Upper lobe of left lung (tissue), 6 donors: ENCODE measurements around the gene MTHFD1L. TPM values are rescaled to one million over a fixed set of nuclear protein-coding genes. Genes with fewer than 3 reads are reported as not detected.

ENCODE experiments used
- ATAC-seq, 2 donors: fragments of 200-7000 bp; cut with Tn5 transposase; one replicate each; pipeline ENCODE4 v1.9.1; 2022; ENCODE audit warnings: mild to moderate bottlenecking in 2 of 2, moderate library complexity in 2 of 2; ENCODE audit not compliant: low FRiP score in 2 of 2
- DNase-seq, 2 donors: peaks; one replicate each; pipeline ENCODE4 v3.0.0-alpha.2; 2019 to 2020
- H3K27ac ChIP-seq, 4 donors: fragments of 200-600 bp; sonication (generic); one replicate each; pipeline ENCODE4 v1.5.1; 2016 to 2019
- H3K27me3 ChIP-seq, 4 donors: fragments of 200-600 bp; sonication (generic); one replicate each; pipeline ENCODE4 v1.5.1; 2017 to 2019
- H3K36me3 ChIP-seq, 4 donors: fragments of 200-600 bp; sonication (generic); one replicate each; pipeline ENCODE4 v1.5.1; 2016 to 2019
- H3K4me1 ChIP-seq, 4 donors: fragments of 200-600 bp; sonication (generic); one replicate each; pipeline ENCODE4 v1.5.1; 2018 to 2019
- H3K4me3 ChIP-seq, 4 donors: fragments of 200-600 bp; sonication (generic); one replicate each; pipeline ENCODE4 v1.5.1; 2017 to 2019; ENCODE audit warnings: mild to moderate bottlenecking in 2 of 4, moderate library complexity in 1 of 4
- H3K9me3 ChIP-seq, 4 donors: fragments of 200-600 bp; sonication (generic); one replicate each; pipeline ENCODE4 v1.5.1; 2018 to 2019
- CTCF ChIP-seq, 6 experiments: fragments of 450-650 bp in 4 of 6; fragments of 200-600 bp in 2 of 6; sonication (generic) in 2 of 6; IDR thresholded peaks; one replicate each; pipeline ENCODE4 v1.5.1; 2016 to 2019; ENCODE audit warnings: antibody characterized with exemption in 6 of 6
- EP300 ChIP-seq, 4 donors: sonication (generic); formaldehyde crosslinking; IDR thresholded peaks; one replicate each; pipeline ENCODE4 v1.5.1; 2017; ENCODE audit warnings: antibody characterized with exemption in 4 of 4, control low read depth in 2 of 4
- POLR2A ChIP-seq, 4 donors: fragments of 450-650 bp; IDR thresholded peaks; one replicate each; pipeline ENCODE4 v1.5.1; 2016 to 2017; ENCODE audit warnings: antibody characterized with exemption in 4 of 4, mild to moderate bottlenecking in 2 of 4
- POLR2AphosphoS5 ChIP-seq, 2 donors: sonication (generic); formaldehyde crosslinking; IDR thresholded peaks; one replicate each; pipeline ENCODE4 v1.5.1; 2017; ENCODE audit warnings: antibody characterized with exemption in 2 of 2
- WGBS, 2 donors: methylation state at CpG; one replicate each; pipeline ENCODE4 v1.1.5; 2017 to 2018; 5-methylcytosine and 5-hydroxymethylcytosine counted together
- total RNA-seq, 6 donors: library from RNA; depleted of rRNA in 4 of 6; stranded (reverse); fragments of >200 nt in 4 of 6; gene quantifications; one replicate each; pipeline versions ENCODE4 v1.1.0 to v1.2.1, GENCODE V29; 2016 to 2021
- donor health status: DM: no; HTN: no; CAD: no; lungs with moderate emphysema.
- donor health status: DM: no; HTN: yes; CAD: no; lungs with severe emphysema.

Gene MTHFD1L
- total RNA-seq, 6 donors from 2014 or later: 11.8 to 32.3 (median 19.4) TPM

GRCh38 chr6:150881911-150882481 lies 16.5 kb downstream of the MTHFD1L start:
- no peak overlapping the region for H3K4me3 ChIP-seq
- 32 to 40% methylated on average over 3 of the region's 3 CpGs for whole genome bisulfite sequencing, 2 donors
- peaks cover 0 to 18% (median 0%) of the 10 kb centered on the region in 4 donors for H3K36me3 ChIP-seq
- no peaks in the 10 kb centered on the region for H3K9me3 ChIP-seq
- ATAC-seq (peak; percentile 85 to 91), DNase-seq (peak in 1 of 2 donors; percentile 27)
- TF ChIP-seq POLR2AphosphoS5 (IDR thresholded peaks at IDR 0.05) (peak; percentile 33 to 72), EP300 (IDR thresholded peaks at IDR 0.05) (no peak)
- H3K4me1 ChIP-seq: peaks cover 0 to 16% (median 5%) of the 10 kb centered on the region in 4 donors
- H3K27me3 ChIP-seq: no peaks in the 10 kb centered on the region
- peak overlapping the region in 3 of 4 donors; percentile 45 to 72 (median 69) for H3K27ac ChIP-seq

GRCh38 chr6:150883521-150883920 lies 18.0 kb downstream of the MTHFD1L start:
- Histone ChIP-seq H3K36me3 (peaks cover 0 to 28% (median 0%) of the 10 kb centered on the region in 4 donors), H3K27me3 (no peaks in the 10 kb centered on the region), H3K9me3 (no peaks in the 10 kb centered on the region), H3K4me1 (peaks cover 0 to 16% (median 5%) of the 10 kb centered on the region in 4 donors), H3K4me3 (no peak overlapping the region), H3K27ac (peak overlapping the region; percentile 47 to 69 (median 50))
- 85 to 91% methylated on average over 3 of the region's 3 CpGs for WGBS, 2 donors
- TF ChIP-seq EP300 (IDR thresholded peaks at IDR 0.05) (no peak), CTCF (IDR thresholded peaks at IDR 0.05) (no peak), POLR2AphosphoS5 (IDR thresholded peaks at IDR 0.05) (no peak), POLR2A (IDR thresholded peaks at IDR 0.05) (no peak)
- ATAC-seq (peak in 1 of 2 donors; percentile 31), DNase-seq (no peak)

GRCh38 chr6:150886155-150886554 lies 20.7 kb downstream of the MTHFD1L start:
- no peaks in the 10 kb centered on the region for H3K9me3 ChIP-seq
- ATAC-seq: no peak
- TF ChIP-seq POLR2A (IDR thresholded peaks at IDR 0.05): no peak
- WGBS, 2 donors: 96 to 97% methylated on average over 7 of the region's 7 CpGs
- H3K36me3 ChIP-seq: peaks cover 0 to 44% (median 3%) of the 10 kb centered on the region in 4 donors
- DNase-seq: no peak
- H3K27me3 ChIP-seq: no peaks in the 10 kb centered on the region
- H3K27ac ChIP-seq: no peak overlapping the region
- no peak overlapping the region for H3K4me3 ChIP-seq
- H3K4me1 ChIP-seq: peaks cover 0 to 16% (median 5%) of the 10 kb centered on the region in 4 donors

GRCh38 chr6:150887978-150888563 lies 22.6 kb downstream of the MTHFD1L start:
- Histone ChIP-seq H3K27ac (no peak overlapping the region), H3K4me3 (no peak overlapping the region), H3K27me3 (no peaks in the 10 kb centered on the region), H3K36me3 (peaks cover 0 to 44% (median 3%) of the 10 kb centered on the region in 4 donors), H3K4me1 (peaks cover 0 to 5% (median 2%) of the 10 kb centered on the region in 4 donors), H3K9me3 (no peaks in the 10 kb centered on the region)
- TF ChIP-seq CTCF (IDR thresholded peaks at IDR 0.05) (no peak), POLR2AphosphoS5 (IDR thresholded peaks at IDR 0.05) (no peak), EP300 (IDR thresholded peaks at IDR 0.05) (no peak), POLR2A (IDR thresholded peaks at IDR 0.05) (no peak)
- DNase-seq (no peak), ATAC-seq (no peak)
- WGBS, 2 donors: 73 to 74% methylated on average over 3 of the region's 3 CpGs

- WGBS, 2 donors: 93% methylated on average over 12 to 13 of the region's 13 CpGs
- Histone ChIP-seq H3K36me3 (peaks cover 0 to 44% (median 3%) of the 10 kb centered on the region in 4 donors), H3K27ac (no peak overlapping the region), H3K27me3 (no peaks in the 10 kb centered on the region), H3K9me3 (no peaks in the 10 kb centered on the region), H3K4me1 (peaks cover 0 to 6% (median 5%) of the 10 kb centered on the region in 4 donors), H3K4me3 (no peak overlapping the region)
- DNase-seq (no peak), ATAC-seq (no peak)
- TF ChIP-seq POLR2A (IDR thresholded peaks at IDR 0.05): no peak
- no peak for TF ChIP-seq EP300 (IDR thresholded peaks at IDR 0.05)
- no peak for TF ChIP-seq CTCF (IDR thresholded peaks at IDR 0.05)
- no peak for TF ChIP-seq POLR2AphosphoS5 (IDR thresholded peaks at IDR 0.05)
Observed at GRCh38 chr6:150890346-150890745, 24.8 kb downstream of the MTHFD1L start.
